Effector CD8-positive, alpha-beta T cell (primary cell): Measurements from ENCODE around the gene PCCB.
"Not testable (repeated sequence)": the region's sequence is repeated elsewhere in the genome, so short reads cannot be mapped to it uniquely, and the experiment has no call there.

Experiments used
- DNase-seq: peaks from one replicate; lab custom pipeline; 2025; lab: John Stamatoyannopoulos, UW
- total RNA-seq, 4 experiments: gene quantifications; one replicate each; lab custom pipeline; 2026; lab: John Stamatoyannopoulos, UW

Gene PCCB
- total RNA-seq = 22.1 to 27.2 (median 26.2) reads per million in 4 experiments

DNA sequence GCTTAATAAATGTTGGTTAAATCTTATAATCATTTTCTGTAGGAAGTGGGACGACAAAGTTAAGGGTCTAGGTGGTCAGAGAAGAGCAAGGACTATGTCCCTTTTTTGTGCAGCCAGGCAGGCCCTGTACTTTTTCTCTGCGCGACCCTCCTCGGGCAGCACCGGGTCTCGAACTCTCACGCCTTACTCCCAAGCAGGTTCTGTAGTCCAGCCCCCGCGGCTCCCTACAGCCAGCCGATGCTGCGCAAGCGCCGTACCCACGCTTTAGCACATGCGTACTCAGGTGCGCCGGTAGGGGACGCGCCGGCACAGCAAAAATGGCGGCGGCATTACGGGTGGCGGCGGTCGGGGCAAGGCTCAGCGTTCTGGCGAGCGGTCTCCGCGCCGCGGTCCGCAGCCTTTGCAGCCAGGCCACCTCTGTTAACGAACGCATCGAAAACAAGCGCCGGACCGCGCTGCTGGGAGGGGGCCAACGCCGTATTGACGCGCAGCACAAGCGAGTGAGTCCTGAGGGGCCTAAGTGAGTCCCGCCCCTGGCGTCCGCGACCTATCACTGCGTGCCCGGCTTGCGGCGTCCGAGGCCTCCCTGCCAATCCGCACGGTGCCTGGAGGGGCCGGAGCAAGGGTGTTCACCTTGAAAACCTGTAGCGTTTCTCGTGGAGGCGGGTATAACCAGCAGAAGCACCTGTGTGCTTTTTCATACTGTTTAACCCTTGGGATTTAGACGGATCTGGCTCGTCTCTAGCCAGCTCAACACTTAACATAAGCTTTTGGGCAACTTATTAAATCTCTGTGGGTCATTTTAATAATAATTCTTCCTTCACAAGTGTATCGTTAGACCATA lies at the start of gene PCCB:
TSS of gene PCCB (plus strand) at position 282 of the 844 bp plus-strand sequence. CDS start at position 318, 36 bp downstream.
- DNase-seq = peak; percentile 84

DNA sequence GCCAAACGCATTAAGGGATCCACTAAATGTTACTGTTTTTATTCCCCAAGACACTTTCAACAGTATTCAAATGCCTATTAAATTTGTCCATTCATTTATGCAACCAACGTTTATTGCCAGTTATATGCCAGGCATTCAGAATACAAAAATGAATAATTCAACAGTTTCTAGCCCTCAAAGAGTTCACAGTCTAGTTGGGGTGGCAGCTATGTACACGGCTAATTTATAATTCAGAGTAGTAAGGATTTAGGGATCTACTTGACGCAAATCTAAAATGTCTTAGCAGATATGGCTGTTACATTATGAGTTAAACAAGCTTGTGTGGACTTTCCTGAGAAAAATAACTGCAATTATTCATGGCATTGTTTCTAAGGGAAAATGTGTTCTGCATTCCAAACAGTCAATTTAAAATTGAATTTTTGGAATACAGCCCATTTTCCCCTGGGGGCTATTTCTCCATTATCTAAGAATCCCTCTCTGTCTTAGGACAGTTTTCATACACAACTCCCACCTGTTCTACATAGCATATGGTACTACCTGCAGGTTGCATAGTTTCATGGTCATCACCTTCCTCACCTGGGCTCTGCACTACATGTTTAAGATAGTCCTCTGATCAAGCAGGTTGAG lies 42.5 kb upstream of the PCCB start:
- no peak for DNase-seq

DNA sequence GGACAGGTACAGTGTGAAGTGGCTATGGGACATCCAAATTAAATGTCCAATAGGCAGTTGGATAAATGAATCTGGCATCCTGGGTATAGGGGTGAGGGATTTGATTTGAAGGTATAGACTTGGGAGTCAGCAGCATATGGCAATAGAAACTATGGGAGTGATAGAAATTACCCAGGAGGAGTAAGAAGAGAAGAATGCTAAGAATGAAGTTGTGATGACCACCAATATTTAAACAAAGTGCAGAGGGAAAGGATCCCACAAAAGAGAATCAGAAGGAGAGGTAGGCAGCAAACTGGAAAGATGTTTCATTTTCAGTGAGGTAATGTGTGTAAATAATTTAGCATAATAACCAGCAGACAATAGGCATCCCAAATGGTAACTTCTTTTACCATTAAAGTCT lies 40.2 kb upstream of the PCCB start:
- no peak for DNase-seq

DNA sequence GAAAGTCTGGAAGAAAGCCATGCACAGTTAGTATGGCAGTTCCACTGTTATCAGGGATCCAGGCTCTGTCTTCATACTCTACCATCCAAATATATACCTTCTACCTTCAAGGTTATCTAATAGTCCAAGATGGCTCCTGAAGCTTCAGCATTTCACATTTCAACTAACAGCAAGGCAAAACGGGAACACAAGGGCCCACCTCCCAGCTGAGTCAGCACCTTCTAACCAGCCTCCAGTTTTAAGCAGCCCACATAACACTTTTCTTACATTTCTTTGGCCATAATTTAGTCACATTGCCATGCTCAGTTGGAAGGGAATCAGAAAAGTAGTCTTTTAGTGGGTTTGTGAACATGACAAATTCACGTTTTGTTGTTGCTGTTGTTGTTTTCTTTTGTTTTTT lies 38.6 kb upstream of the PCCB start:
- DNase-seq = no peak

DNA sequence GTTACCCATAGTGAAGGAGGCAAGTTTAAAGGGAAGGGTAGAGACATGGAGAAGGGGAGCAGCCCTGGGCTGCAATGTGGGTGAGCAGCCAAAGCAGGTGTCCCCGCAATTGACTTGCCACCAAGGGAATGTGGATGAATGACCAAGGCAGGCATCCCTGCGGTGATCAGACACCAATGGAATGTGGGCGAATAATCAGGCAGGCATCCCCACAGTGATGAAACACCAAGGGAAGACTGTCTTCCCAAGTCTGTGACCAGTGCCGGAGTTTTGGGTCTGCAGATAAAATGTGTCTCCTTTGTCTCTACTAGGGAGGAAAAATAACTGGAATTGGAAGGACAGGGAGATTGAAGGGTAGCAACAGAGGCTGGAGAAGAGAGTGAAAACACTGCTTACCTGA lies 27.4 kb upstream of the PCCB start:
- DNase-seq = not testable (repeated sequence)

DNA sequence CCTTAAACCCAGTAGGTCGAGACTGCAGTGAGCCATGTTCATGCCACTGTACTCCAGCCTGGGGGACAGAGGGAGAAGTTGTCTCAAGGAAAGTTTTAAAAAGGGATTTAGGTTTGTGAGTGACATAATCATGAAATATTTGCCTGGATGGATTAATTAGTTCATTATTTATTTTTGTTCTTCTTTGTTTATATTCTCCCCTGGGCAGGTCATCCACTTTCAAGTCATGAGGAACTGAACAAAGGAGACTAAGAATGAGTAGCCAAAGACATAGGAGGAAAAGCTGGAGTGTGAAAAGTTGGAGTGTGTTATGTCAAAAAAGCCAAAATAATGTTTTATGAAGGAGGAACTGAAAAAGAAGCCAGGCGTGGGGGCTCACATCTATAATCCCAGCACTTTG lies 17.7 kb upstream of the PCCB start:
- DNase-seq = no peak

DNA sequence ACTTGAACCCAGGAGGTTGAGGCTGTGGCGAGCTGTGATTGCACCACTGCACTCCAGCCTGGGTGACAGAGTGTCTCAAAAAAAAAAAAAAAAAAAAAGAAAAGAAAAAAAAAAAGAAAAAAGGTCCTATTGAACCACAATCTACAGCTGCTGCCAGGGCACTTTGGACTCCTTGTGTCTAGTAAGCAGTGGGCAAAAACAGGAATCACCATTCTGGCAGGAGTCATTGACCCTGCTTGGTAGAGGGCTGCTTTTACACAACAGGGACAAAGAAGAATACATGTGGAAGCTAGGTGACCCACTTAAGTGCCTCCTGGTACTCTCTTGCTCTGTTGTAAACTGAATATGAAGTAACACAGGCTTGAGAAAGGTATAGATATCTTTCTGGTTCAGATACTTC lies 14.6 kb upstream of the PCCB start:
- no peak for DNase-seq

DNA sequence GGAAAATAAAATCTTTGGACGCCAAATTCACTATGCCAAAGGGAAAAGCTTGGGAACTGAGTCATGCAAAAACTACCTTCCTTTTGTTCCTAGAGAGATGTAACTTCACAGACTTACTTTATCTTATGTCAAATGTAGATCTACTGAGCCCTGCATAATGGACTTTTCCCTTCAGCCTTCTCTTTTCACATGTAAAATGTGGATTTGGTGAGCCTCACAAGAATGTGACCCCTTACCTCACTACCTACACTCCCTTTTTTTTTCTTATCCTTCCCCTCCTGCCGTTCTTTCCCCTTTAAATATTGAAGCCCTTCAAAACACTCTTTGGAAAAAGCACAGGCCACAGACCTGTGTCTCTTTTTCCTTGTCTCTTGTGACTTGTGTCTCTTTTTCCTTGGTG lies 14.0 kb upstream of the PCCB start:
- DNase-seq = no peak

DNA sequence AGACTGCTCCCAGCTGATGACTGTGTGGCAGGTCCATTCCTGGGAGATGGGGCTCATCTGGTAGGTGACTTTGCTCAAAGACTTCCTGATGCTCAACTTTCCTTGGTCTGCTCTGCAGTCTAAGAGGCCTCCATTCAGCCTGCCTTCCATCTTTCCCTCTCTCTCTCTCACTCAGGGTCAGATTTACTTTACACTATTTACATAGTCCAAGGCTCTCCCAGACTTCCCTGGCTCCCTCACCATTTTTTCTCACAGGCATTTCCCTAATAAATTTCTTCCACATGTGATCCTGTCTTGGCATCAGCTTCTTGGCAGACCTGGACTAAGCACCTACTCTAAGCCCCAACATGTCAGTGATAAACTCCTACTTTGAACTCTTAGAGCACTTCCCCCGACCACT lies 13.0 kb upstream of the PCCB start:
- DNase-seq = no peak

DNA sequence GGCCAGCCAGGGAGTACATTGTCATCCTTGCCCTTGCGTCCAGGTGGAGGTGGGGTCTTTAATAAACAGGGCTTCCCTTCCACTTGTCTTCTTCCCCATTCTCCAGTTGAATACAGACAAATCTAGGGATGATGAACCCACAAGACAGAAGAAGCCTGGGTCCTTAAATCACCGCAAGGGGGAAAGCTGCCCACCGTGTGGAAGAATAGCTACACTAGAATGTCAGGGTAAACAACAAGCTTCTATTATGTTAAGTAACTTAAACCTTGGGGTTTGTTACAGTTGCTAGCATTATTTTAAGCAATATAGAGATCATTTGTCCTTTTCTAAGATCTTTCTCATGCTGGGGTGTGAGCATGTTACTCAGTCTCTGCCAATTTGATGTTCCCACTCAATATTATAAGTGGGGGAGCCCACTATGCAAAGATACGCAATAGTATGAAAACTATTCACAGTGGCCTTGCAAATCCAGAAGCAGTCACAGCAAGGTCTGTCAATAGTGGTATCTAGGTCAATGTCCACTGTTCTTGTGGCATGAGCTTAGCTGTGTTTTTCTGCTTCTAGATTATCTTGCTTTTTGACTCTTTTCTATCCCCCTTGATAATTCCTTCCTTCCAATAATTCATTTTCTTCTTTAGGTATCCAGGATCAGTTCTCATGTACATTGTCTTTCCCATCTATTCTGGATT lies 12.0 kb upstream of the PCCB start:
- no peak for DNase-seq

DNA sequence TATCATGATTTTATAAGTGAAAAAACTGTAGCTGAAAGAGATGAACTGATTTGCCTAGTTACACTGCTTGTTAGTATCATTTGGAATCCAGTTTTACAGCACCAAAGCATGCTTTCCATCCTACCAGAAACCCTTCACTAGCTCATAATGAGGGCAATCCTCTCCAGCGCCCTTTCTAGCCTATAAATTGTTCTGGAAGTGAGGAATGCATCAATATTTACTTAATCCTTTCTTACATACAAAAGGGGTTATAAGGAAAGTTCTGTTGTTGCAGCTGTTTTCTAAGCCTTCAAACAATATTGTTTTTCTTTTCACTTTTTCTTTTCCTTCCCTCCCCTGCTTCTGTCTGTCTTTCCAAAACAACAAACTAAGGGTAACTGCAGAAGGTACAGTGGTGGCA lies 11.0 kb upstream of the PCCB start:
- no peak for DNase-seq

DNA sequence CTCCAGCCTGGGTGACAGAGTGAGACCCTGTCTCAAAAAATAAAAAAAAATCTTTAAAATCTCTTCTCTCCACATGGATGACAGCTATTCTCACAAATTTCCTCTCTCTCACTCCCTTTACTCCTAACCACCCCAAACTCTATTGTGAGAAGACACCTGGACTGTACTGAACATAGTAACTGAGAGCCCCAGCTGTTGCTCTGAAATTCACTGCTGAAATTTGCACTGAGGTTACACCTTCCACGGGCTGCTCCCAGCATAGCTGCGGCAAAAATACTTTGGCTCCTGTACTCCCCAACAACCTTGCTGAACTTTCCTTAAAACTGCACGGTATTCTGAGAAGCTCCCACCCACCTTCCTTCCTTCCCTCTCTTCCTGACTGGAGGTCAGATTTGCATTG lies 4.4 kb upstream of the PCCB start:
- no peak for DNase-seq

DNA sequence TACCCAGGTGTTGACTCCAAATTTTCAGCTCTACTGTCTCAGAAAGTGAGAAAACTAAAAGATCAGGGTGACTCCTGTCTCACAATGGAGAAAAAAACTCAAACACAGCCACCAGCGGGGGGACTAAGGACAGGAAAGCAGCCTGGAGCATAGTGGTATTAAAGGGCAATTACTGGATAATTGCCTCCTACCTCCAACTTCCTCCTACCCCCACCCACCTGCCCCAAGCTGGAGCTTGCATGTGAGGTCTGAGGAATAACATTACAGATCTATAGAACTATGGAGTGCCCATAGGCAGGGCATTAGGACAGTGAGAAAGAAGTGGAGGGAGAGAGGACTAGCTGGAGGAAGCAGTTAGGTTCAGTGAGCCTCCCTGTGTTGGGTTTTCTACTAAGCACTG lies 2.7 kb upstream of the PCCB start:
- no peak for DNase-seq

DNA sequence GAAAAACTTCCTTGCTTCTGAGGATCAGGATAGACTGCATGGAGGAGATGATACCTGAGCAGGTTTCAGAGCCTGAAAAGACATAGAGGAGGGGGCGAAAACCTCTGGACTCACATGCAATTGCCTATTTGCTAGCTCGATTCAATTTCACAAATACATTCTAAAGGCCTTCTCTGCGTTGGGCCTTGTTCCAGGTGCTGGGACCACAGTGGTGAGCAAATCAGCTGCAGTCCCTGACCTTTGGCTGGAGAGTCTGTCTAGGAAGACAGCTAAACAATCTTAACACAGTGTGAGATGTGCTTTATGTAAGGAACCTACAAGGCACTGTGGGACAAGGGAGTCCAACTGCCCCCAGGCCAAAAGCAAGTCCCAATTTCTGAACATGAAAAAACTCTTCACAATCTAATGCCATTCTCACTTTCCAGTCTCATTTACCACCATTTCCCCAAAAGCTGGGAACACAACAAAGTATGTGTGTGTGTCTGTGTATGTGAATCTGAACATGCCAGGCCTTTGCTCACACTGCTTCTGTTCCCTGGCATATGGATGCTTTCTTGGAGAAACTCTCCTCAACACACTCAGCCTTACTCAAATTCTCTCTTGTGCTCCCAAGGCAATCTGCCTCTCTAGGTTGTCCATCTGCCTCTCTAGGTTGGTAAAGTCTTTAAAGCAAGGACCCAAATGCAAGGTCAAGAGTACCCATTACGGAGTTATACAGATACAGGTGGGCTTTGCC lies 2.1 kb upstream of the PCCB start:
- DNase-seq = no peak

DNA sequence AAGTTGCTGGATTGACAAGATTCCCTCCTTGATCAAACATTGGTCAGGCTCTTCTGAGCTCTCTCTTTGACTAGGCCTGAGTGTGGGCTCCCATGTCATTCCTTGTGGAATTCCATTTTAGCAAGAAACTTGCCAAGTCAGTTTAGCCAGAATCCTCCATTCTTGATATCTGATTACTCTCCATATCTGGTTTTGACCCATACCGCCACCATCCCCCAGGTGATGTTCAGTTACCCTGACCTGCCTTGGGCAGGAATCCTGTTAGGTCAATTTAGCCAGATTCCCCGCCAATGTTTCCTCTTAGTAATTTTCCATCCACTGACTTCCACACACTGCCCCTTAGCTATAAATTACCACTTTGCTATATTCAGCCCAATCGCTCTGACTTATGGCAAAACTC lies 1.0 kb upstream of the PCCB start:
- DNase-seq = no peak

DNA sequence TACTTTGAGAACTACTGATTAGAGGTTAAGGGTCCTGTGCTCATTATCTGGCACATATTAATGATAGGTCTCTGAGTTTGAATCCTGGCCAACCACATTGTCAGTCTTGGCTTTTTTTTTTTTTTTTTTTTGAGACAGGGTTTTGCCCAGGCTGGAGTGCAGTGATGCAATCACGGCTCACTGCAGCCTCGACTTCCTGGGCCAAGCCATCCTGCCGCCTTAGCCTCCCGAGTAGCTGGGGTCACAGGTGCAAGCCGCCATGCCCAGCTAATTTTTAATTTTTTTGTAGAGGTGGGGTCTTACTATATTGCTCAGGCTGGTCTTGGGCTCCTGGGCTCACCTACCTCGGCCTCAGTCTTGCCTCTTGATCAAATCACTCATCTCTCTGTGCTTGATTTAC lies 547 bp upstream of the PCCB start:
- DNase-seq = no peak

DNA sequence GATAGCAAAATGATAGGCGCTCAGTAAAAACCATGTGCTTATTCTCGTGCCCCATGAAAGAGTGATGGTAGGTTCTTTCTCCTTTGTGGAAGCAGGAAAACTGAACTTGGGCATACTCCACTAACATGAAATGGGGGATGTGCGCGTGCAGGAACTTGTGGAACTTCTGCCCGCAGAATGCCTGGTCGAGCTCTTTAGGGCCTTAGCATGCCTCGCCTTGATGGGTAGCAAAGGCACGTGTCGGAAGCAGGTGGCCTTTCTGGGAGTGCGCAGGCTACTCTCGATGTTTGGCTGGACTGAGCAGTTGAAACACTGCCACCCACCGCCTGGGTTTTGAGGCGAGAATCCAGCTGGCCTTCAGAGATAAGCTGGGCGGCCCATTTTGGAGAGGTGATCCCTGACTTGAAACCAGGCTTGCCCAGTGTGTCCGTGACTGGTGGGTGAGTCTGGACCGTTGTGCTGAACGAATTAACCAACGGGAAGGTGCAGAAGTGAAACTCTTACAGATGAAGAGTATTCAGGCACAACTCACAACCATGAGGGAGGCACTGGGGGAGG lies 842 bp downstream of the PCCB start:
- no peak for DNase-seq

DNA sequence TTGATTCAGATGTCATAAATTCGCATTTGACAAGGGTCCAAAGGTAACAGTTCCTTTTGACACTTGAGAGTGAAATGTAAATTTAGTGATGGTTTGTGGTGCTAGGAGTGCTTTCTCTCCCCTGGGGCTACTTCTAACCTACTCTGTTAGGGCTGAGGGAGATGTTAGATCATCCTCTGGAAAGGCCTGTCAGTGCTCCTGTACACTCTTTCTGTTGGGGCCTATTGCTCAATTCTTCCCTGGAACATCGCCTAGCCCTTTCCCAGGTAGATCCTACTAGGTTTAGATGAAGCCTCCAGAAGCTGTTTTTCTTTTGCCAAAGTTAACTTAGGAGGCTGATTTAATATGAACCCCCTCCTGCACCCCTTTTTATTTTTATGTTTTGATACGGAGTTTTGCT lies 1.4 kb downstream of the PCCB start:
- DNase-seq = no peak

DNA sequence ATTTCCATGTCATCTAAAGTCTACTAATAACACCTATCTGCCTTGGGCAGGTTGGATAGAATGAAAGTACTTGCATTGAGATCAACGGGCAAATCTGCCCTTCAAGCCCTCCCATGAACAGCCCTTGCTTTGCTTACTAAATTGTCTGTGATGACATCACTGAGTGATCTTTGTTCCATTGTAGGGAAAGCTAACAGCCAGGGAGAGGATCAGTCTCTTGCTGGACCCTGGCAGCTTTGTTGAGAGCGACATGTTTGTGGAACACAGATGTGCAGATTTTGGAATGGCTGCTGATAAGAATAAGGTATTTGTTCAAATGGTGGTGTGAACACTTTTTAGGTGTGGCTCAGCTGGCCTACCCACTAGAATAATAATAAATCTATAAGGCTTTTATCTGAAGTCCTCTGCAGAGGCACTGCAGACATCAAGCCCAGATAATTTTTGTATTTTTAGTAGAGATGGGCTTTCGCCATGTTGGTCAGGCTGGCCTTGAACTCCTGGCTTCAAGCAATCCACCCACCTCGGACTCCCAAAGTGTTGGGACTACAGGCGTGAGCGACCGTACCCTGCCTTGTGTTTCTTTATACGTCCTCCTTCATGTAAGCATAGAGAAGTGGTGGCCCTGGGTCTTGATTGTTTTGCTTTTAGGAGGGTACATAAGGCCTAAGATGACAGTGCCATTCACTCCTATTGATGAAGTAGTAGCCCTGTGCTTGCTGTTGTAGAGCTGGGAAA lies 5.7 kb downstream of the PCCB start:
- no peak for DNase-seq

DNA sequence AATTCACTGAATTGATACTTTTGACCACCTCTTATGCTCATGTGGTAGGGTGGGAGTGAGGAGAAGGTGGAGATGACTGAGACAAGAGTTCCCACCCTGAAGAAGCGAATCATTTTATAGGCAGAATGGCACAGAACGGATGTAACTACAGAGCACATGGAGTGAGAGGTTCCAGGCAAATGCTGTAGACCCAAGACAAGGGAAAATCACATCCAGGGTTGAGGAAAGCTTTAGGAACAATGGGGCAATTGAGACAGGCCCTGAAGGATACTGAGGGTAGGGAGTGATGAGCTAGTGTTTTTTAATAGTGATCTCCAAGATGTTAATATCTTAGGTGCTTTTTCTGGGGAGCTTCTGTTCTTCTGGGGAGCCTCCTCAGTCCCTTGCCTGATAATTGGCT lies 8.1 kb downstream of the PCCB start:
- DNase-seq = no peak

DNA sequence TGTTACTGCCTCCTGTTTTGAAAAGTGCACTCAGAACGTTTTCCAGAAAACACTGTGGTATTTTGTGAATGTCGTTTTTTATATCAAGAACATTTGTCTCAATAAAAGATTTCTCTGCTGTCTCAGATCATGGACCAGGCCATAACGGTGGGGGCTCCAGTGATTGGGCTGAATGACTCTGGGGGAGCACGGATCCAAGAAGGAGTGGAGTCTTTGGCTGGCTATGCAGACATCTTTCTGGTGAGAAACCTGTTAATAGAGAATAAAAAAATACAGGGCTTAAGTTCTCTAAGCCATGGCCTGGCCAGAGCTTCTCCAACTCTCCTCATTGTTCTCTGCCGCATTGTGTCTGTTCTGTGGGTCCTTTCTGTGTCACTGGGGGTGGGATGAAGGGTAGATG lies 11.7 kb downstream of the PCCB start:
- no peak for DNase-seq
